Inflammatory macrophage treated with lipopolysaccharide for 1 hour (primary cell): ENCODE data around the gene C16orf78.
"Not testable (repeated sequence)": the region's sequence is repeated elsewhere in the genome, so short reads cannot be mapped to it uniquely, and the experiment has no call there.

Experiments
- DNase-seq, 2 donors: peaks; one replicate each; pipeline ENCODE4 v3.0.0-alpha.2; 2020 to 2022

Gene C16orf78

DNA sequence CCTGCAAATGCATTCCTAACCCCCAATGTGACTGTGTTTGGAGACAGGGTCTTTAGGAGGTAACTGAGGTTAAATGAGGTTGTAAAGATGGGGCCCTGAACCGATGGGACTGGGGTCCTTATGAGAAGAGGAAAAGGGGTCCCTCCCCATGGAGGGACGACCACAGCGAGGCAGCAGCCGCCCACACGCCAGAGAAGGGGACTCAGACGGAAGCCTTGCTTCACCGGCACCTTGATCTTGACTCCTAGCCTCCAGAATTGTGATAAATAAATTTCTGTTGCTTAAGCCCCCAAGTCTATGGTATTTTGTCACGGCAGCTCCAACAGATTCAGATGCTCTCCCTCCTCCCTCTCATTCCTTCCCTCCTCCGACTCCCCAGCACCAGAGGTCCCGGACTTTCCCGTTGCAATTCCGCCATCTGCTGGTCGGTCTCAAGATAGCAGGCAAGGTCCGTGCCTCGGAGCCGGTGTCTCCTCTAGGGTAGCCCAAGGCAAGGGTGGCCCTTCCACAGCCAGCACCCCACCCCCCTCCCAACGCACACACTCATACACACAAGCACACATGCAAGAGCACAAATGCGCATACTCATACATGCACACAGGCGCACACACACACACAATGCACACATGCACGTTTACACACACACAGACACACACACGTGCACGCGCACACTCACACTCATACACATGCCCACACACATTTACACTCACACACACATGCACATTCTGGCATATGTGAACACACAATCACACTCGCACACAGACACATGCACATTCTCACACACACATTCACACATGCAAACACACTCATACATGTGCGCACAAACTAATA, 23.1 kb upstream of the C16orf78 start:
- DNase-seq = peak; percentile 11 to 80

DNA sequence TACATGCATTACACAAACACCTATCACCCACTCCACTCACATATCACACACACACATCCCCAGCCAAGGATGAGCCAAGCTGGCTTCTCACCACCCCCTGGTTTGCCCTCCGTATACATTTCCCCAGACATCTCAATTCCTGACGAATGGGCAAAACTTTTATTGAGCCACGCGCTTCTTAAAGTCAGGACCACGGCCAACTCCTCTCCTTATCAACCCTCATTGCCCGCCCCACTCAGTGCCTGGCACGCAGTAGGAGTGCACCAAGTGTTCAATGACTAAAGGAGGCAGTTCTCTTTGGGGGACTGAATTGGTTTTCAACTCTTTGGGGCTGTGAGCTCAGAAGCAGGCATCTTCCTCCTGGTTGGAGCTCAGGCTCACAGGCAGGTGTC, 22.5 kb upstream of the C16orf78 start:
- no peak for DNase-seq

GRCh38 chr16:49352892-49353291, 20.7 kb upstream of the C16orf78 start:
- no peak for DNase-seq

- no peak for DNase-seq
Observed at GRCh38 chr16:49353680-49354079, 19.9 kb upstream of the C16orf78 start.

DNA sequence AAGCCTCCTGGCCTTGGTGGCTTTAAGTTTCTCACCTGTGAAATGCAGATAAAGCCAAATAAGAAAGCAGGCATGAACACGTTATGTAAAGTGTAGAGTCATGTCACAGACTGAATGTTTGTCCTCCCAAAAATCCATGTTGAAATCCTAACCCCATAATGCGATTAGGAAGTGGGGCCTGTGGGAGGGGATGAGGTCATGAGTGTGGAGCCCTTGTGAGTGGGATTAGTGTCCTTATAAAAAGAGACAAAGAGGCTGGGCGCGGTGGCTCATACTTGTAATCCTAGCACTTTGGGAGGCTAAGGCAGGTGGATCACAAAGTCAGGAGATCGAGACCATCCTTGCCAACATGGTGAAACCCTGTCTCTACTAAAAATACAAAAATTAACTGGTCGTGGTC, 19.5 kb upstream of the C16orf78 start:
- DNase-seq = no peak

- no peak for DNase-seq
Observed at GRCh38 chr16:49354991-49355390, 18.6 kb upstream of the C16orf78 start.

DNA sequence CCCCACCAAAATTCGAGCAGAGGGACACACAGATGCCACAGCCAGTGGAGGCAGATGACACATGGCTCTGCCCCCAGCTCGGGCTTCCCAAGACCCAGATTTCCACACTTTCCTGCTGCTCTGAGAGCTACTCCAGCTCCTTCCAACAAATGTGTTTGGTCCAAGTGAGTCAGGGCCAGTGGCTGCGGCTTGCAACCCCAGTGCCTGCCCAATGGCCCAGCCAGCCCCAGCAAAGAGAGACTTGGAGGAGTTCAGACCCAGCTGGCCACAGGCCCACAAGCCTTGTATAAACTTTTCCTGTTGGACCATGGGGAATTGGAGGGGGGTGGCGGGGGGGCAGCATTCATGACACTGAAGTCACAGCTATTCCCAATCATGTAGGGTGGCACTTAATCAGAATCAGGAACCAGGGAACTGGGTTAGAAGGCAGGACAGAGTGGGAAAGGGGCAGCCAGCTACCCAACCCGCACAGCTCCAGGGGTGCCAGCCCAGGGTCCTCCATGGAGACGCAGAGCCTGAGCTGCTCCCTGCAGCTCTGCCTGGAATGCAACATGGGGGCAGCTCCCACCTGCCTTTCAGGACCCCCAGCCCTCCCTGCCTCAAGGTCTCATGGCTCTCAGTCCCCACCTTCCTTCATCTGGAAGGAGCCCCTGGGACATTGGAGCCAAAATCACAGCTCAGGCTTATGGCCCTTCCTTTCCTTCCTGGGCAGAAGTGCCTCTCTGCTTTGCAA, 17.5 kb upstream of the C16orf78 start:
- DNase-seq = no peak

DNA sequence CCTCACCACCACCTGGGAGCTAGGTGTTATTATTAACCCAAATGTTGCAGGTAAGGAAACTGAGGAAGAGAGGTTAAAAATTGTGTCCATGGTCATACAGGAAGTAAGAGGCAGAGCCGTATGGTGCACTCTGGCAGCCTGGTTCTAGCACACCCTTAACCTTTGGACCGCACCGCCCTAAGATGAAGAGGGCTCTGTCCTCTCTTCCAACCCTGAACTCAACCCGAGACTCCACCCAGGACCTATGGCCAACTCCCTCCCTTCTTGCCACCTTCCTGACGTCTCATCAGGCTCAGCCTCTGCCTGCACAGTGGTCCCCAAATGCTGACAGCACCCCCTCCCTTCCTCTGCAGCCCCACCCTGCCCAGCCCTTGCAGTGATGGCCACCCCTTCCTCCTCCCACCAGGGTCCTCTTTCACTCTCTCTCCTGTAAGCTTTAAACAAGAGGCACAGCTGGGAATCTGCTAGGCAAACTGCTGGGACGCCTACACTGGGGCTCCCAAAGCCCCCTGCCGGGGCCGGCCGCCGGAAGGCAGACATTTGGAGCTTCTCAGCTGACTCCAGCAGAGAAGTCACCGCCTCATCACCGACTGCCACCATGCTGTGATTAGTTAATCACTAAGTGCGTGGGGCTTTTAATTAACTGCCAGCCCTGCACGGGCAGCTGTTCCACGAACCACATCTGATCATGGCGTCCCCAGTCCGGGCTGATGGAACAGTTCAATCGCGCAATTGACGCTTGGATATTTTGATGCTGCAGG, 16.7 kb upstream of the C16orf78 start:
- DNase-seq = no peak

- no peak for DNase-seq
Observed at GRCh38 chr16:49359591-49359990, 14.0 kb upstream of the C16orf78 start.

DNA sequence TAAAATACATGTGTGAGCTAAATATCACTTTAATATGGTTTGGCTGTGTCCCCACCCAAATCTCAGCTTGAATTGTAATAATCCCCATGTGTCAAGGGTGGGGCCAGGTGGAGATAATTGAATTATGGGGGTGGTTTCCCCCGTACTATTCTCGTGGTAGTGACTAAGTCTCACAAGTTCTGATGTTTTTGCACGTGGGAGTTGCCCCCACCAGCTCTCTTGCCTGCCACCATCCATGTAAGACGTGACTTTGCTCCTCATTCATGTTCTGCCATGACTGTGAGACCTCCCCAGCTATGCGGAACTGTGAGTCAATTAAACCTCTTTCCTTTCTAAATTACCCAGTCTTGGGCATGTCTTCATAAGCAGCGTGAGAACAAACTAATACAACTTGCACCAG, 11.9 kb upstream of the C16orf78 start:
- not testable (repeated sequence) for DNase-seq

DNA sequence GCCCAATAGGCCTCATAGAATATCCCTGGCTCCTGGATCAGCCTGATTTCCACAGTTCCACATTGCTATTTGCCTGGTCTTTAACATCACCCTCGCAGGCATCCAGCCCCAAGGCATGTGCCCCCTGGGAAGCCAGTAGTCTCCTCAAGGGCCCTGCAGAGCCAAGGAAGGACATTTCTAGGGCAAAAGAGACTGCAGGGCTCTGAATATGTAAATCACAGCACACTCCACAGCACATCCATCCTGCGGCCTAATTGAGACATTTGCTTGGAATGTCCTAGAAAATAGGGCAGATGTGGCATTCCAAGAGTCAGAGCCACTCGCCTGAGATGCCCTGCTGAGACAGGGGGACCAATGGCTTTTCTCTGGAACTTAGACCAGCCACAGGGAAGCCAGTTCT, 11.4 kb upstream of the C16orf78 start:
- DNase-seq = no peak

DNA sequence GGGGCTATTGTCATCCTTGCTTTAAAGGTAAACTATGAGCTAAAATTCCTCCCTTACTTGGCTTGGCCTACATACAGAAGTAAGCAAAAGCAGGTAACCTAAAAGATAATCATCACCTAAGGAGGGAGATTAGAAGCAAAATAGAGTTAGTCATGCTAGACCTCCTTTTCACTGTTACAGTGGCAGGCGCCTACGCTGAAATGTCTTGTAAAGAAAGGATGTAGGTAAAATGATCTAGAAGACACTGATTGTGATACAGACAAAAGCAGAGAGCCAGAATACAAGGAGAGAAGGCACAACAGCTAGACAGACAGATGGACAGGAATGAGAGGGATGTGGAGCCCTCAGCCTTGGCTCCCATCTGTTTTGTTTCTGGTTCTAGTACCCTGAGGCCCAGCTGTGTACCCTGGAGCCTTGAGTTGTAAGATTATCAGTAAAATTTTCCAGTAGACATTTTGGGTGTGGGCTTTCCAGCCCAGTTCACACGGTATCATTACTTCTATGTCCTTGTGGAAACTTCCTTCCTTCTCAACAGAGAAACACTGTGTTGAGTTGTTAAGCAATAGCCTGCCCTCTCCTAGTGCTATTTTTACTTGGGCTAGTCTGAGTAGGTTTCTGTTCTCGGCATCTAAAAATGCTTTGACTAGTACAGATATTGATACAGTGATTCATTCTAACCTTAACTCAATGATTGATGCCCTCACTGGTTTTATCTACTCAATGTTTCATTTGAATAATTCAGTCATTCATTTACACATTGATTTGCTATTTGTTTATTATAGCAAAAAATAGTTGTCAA, 7.7 kb upstream of the C16orf78 start:
- DNase-seq = no peak

GRCh38 chr16:49366669-49367068, 6.9 kb upstream of the C16orf78 start:
- DNase-seq = no peak

DNA sequence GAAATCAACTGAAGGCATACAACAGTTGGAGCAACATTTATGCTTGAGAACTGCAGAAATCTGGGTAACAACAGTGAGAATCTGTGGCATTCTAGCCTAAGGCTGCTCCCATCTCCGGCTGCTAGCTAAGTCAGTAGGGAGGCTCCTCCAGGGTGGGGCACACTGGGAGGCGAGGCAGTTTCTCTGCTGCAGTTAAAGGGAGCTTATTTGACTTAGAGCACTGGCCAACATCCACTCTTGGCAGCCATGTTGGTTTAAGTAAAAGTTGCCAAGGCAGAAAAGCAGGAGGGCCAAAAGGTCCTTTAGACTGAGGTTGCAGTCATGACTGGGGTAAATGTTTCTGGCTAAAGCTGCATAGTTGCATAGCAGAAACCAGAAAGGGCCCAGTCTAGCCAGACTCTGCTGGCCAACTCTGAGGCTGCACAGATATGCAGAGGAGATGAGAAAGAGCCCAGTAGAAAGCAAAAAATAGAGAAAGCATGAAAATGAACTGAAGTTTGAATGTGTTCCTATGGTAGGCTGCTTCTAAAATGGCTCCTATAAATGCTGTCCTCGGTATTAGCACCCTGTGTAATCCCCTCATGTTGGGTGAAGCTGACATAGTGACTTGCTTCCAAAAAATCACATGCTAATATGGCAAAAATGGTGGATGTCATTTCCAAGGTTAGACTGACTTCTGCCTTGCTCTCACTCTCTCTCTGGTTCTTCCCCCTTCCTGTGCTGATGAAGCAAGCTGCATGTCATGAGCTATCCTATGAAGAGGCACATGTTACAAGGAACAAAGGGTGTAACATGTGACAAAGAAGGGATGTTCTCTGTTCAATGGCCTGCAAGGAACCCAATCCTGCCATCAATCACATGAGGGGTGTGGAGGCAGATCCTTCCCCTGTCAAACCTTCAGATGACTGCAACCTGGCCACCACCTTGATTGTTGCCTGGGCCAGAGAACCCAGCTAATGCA, 3.7 kb upstream of the C16orf78 start:
- DNase-seq = no peak

DNA sequence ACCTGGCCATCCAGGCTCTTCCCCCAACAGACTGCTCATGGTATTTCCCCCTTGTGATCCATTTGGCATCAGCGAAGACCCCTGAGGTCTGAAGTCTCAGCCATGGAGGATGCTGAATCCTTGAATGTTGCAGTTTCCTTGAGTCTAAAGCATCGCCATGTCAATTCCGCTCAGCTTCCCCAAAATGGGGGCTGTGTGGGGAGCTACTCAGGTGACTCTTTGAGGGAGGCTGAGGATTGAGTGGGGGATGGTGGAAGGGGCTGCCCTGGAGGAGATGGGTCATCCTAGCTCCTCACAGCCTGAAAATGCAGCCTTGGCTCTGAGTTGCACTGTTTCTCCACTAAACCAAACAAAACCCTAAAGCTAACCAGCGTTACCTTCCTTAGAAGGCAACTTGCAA, 2.6 kb downstream of the C16orf78 start:
- DNase-seq = no peak

DNA sequence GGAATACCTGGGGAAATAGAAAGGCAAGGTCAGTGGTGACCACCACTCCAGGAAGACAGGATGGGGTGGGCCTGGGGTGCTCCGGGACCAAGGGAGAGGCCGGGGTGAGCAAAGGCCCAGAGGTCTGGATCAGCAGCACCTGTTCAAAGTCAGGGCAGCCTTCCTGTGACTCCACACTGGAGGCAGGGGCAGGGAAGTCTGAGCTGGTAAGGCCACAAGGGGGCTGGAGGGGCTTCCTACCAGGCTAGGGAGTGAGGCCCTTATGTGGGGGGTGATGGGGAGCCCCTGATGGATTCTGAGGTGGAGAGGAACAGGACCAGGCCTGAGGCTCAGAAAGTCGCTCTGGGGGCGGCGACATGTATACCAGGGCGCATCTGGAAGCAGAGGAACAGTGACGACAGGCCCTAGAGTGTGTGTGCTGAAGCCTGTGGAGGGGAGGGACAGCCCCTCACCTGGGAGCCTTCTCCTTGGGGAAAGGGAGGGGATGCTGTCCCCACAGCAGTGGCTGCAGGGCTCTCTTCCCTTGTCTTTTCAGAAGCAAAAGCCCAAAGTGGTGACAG, 3.7 kb downstream of the C16orf78 start:
- DNase-seq = no peak

DNA sequence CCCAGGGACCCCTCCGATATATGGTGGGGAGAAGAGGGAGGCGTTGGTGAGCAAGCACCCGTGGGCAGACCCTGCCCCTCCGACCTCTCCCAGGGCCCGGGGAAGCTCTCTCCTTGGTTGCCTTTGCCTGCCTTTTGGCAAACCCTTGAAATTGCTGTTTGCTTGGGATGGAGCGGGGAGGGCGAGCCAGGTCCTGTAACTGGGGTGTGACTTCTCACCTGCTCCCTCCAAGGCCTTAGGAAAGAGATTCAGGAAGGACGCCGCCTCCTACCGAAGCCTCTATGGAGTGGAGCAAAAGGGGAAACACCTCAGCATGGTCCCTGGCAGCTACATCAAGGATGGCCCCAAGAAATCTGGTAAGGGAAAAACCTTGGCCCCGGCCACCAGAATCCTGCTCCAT, 4.6 kb downstream of the C16orf78 start:
- DNase-seq = no peak

DNA sequence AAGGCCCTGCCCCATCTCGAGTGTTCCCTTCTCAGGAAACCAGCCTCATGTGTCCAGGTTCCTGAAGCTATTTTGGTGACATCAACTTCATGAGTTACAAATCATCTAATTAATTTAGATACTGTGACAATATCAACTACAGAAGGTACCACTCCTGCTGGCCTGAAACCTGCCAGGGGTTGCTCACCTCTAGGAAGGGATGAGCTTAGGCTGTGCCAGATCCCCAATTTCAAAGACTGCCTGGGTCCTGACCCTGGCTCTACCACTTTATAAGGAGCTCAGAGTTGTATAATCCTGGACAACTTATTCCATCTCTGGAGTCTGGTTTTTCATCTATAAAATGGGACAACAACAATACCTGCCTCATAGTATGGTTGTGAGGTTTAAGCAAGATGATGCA, 5.2 kb downstream of the C16orf78 start:
- DNase-seq = no peak

DNA sequence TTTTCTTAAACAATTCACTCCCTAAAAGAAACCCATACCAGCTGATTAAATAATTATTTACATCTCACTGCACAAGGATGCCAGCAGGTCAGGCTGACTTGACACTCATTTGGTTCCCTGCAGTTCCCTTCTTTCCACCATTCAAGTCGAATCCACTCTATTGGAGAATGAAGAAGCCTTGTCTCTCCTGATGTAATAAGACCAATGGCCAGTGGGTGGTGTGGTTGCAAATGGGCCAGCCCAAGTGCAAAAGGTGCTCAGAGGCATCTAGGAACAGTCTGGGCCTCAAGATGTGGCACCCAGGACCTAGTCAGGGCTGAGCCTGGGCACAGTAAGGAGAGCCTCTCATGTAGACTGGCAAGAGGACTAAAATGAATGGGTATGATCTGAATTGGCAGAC, 9.3 kb downstream of the C16orf78 start:
- peak in 1 of 2 donors; percentile 1 for DNase-seq

DNA sequence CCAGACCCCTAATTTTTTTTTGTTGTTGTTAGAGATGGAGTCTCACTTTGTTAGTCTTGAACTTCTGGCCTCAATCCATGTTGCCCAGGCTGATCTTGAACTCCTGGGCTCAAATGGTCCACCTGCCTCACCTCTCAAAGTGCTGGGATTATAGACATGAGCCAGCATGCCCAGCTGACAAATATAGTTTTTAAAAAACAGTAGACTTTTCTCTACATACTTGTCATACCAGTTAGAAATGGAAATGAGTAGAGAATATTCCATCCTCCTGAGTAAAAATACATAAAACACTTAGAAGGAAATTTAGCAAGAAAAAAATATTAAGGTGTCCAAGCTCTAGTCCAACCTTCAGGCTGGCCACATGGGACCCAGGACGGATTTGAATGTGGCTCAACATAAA, 21.4 kb downstream of the C16orf78 start:
- DNase-seq = no peak

GRCh38 chr16:49396206-49396720, 22.7 kb downstream of the C16orf78 start:
- DNase-seq = no peak
